Ascending aorta (tissue), 2 donors: ENCODE data around the gene TPK1. TPM values are rescaled to one million over a fixed set of nuclear protein-coding genes. Genes with fewer than 3 reads are reported as not detected.

ENCODE experiments used
- DNase-seq, 2 donors: peaks; one replicate each; pipeline ENCODE4 v3.0.0-alpha.2; 2019; ENCODE audit warnings: low spot score in 2 of 2
- H3K27ac ChIP-seq, 2 donors: fragments of 200-600 bp; sonication (generic); one replicate each; pipeline ENCODE4 v1.5.1; 2016 to 2017; ENCODE audit warnings: mild to moderate bottlenecking in 1 of 2
- H3K27me3 ChIP-seq: fragments of 200-600 bp; sonication (generic); one replicate; pipeline ENCODE4 v1.5.1; 2017
- H3K36me3 ChIP-seq, 2 donors: fragments of 200-600 bp; sonication (generic); one replicate each; pipeline ENCODE4 v1.5.1; 2016
- H3K4me1 ChIP-seq, 2 donors: fragments of 200-600 bp; sonication (generic); one replicate each; pipeline ENCODE4 v1.5.1; 2016 to 2017; ENCODE audit warnings: mild to moderate bottlenecking in 1 of 2
- H3K4me3 ChIP-seq, 2 donors: fragments of 200-600 bp; sonication (generic); one replicate each; pipeline ENCODE4 v1.5.1; 2016 to 2017; ENCODE audit warnings: mild to moderate bottlenecking in 1 of 2
- H3K9me3 ChIP-seq, 2 donors: fragments of 200-600 bp; sonication (generic); one replicate each; pipeline ENCODE4 v1.5.1; 2016
- intact Hi-C: fragments of 100-400 bp; cut with DNase I; formaldehyde crosslinking; loops from one replicate; pipeline ENCODE4 v1.15.1; 2023
- total RNA-seq: library from RNA; depleted of rRNA; stranded (reverse); fragments of >200 nt; gene quantifications from one replicate; pipeline ENCODE4 v1.1.0, GENCODE V29; 2016
- TF ChIP-seq, protein P1 (sequence below), 3 experiments: fragments of 200-600 bp in 2 of 3; fragments of 450-650 bp in 1 of 3; sonication (generic) in 2 of 3; IDR thresholded peaks; one replicate each; pipeline ENCODE4 v1.5.1; 2016 to 2019; ENCODE audit warnings: antibody characterized with exemption in 3 of 3, mild to moderate bottlenecking in 1 of 3, moderate library complexity in 1 of 3

The TPK1 gene
- total RNA-seq, 1 donor from 2014 or later: 3.7 TPM

DNA sequence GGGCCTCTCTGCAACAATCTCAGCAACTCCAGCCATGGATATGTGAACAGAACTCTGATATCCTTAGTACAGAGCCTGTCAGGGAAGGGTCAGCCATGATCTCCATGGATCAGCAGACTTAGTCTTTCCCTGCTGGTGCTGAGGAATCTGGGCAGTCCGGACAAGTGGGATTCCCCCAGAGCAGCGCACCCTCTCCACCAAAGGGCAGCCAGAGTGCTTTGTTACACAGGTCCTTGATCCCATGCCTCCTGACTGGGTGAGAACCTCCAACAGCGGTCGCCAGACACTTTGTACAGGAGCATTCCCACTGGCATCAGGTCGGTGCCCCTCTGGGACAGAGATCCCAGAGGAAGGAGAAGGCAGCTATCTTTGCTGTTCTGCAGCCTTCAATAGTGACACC, 38.9 kb downstream of the TPK1 start:
- H3K27me3 ChIP-seq: no peaks in the 10 kb centered on the region
- peaks cover 0 to 3% of the 10 kb centered on the region in 2 donors for H3K4me1 ChIP-seq
- no peaks in the 10 kb centered on the region for H3K36me3 ChIP-seq
- H3K4me3 ChIP-seq: no peak overlapping the region
- intact Hi-C loops: loop anchor here (5.0 kb wide), 1 partner anchor 55 kb away; no protein-coding TSS in a partner anchor
- H3K9me3 ChIP-seq: no peaks in the 10 kb centered on the region
- TF ChIP-seq, protein P1, sequence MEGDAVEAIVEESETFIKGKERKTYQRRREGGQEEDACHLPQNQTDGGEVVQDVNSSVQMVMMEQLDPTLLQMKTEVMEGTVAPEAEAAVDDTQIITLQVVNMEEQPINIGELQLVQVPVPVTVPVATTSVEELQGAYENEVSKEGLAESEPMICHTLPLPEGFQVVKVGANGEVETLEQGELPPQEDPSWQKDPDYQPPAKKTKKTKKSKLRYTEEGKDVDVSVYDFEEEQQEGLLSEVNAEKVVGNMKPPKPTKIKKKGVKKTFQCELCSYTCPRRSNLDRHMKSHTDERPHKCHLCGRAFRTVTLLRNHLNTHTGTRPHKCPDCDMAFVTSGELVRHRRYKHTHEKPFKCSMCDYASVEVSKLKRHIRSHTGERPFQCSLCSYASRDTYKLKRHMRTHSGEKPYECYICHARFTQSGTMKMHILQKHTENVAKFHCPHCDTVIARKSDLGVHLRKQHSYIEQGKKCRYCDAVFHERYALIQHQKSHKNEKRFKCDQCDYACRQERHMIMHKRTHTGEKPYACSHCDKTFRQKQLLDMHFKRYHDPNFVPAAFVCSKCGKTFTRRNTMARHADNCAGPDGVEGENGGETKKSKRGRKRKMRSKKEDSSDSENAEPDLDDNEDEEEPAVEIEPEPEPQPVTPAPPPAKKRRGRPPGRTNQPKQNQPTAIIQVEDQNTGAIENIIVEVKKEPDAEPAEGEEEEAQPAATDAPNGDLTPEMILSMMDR (IDR thresholded peaks at IDR 0.05): no peak
- H3K27ac ChIP-seq: no peak overlapping the region
- no peak for DNase-seq

DNA sequence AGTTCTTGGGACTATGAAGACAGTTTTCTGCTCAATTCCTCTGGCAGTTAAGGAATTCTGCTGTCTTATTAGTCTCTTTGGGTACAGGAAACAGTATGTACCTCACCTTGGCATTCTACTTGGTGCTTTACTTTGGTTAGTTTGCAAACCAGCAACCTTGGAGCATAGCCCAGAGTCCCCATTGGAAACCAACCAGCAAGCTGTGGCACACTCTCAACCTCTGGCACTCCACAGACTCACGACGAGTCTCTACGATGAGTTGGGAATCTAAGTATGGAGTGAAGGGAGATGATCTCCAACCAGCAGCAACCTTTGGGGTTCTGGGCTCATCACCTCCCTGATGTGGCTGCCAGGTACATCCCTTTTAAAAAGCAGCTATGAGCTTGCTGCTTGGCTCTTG, 43.8 kb downstream of the TPK1 start:
- TF ChIP-seq, protein P1 (IDR thresholded peaks at IDR 0.05): no peak
- intact Hi-C loops: no loop called here
- H3K4me3 ChIP-seq: no peak overlapping the region
- no peak overlapping the region for H3K27ac ChIP-seq
- H3K4me1 ChIP-seq: peaks cover 0 to 3% of the 10 kb centered on the region in 2 donors
- no peaks in the 10 kb centered on the region for H3K9me3 ChIP-seq
- H3K36me3 ChIP-seq: no peaks in the 10 kb centered on the region
- no peaks in the 10 kb centered on the region for H3K27me3 ChIP-seq
- DNase-seq: no peak

DNA sequence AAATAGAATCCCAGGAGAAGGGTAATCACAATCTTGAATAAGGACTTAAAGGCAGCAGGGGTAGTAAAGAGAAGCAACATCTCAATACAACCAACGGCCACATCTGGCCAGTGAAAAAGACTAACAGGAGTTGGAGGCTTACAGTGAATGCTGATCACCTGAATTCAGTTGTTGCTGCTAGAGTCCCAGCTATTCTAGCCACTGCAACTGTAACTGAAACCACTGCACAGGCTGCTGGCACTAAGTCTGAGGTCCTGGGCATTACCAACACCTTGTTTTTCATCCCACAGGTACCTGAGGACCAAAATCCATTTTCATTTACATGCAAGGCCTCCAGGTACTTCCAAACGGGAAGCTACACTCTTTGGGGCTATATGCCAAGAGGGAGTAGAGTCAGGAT, 44.4 kb downstream of the TPK1 start:
- Histone ChIP-seq H3K36me3 (no peaks in the 10 kb centered on the region), H3K27ac (no peak overlapping the region), H3K9me3 (no peaks in the 10 kb centered on the region), H3K27me3 (no peaks in the 10 kb centered on the region), H3K4me3 (no peak overlapping the region), H3K4me1 (peaks cover 0 to 3% of the 10 kb centered on the region in 2 donors)
- no peak for DNase-seq
- intact Hi-C loops: no loop called here
- TF ChIP-seq, protein P1 (IDR thresholded peaks at IDR 0.05): no peak

DNA sequence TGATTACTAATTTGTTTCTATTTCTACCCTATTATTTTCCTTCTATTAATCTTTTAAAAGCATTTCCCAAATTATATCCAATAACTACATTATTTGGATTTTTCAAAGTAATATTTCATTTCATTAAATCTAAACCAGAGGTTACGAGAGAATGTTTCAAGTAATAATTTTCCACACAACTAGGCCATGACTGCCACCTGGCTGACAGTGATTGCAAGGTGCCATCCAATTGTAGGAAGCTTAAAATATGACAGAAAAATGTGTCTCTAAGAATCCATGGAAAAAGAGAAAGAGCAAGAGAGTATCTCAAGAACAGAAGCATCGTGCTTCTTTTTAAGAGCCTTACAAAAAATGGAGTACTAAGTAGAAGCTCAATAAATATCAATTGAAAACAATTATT, 48.7 kb downstream of the TPK1 start:
- intact Hi-C loops: loop anchor here (5.0 kb wide), 2 partner anchors 55 to 115 kb away; no protein-coding TSS in a partner anchor
- no peak for DNase-seq
- TF ChIP-seq, protein P1 (IDR thresholded peaks at IDR 0.05): peak in 2 of 3 experiments; percentile 23 to 43
- Histone ChIP-seq H3K27me3 (no peaks in the 10 kb centered on the region), H3K27ac (no peak overlapping the region), H3K4me1 (peaks cover 0 to 15% of the 10 kb centered on the region in 2 donors), H3K36me3 (no peaks in the 10 kb centered on the region), H3K4me3 (no peak overlapping the region), H3K9me3 (no peaks in the 10 kb centered on the region)

DNA sequence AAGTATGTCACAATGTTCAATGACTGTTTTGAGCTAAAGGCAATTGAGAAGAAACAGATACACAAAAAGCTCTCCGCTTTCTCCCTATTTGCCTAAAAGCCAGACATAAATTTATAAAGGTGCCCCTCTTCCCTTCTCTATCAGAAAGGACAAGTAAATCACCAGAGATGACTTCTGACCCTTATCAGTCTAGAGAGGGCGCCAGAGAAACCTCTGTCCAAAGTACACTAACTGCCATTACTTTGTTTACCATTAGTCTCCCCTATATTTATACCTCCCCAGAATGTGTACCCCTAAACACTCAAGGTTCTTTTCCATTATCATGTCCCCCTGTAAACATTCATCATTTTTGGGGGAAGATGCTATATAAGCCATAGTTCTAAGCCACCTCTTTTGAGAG, 49.3 kb downstream of the TPK1 start:
- TF ChIP-seq, protein P1 (IDR thresholded peaks at IDR 0.05): no peak
- no peaks in the 10 kb centered on the region for H3K9me3 ChIP-seq
- H3K36me3 ChIP-seq: no peaks in the 10 kb centered on the region
- no peak for DNase-seq
- H3K27ac ChIP-seq: no peak overlapping the region
- no peaks in the 10 kb centered on the region for H3K27me3 ChIP-seq
- no peak overlapping the region for H3K4me3 ChIP-seq
- peaks cover 0 to 16% of the 10 kb centered on the region in 2 donors for H3K4me1 ChIP-seq
- intact Hi-C loops: loop anchor here (5.0 kb wide), 2 partner anchors 54 to 114 kb away; no protein-coding TSS in a partner anchor

DNA sequence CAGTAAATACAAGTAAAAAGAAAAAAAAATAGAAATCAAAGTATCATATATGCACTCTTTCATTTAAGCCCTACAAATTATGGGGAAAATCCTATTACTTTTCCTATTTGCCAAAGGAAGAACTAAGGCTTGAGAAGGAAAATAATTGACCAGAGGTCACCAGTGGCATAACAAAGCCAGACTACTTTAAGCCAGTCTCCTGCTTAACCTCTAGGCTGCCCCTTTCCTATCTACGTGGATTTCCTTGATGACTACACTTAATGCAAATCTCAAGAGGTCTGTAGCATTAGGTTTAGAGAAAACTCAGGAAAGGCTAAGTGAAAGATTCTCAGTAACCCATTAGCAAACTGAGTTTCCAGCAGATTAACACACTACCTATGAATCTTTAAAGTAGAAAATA, 49.8 kb downstream of the TPK1 start:
- intact Hi-C loops: loop anchor here (5.0 kb wide), 2 partner anchors 54 to 114 kb away; no protein-coding TSS in a partner anchor

More for the DNA sequence above, 49.8 kb downstream of the TPK1 start:
- Histone ChIP-seq H3K27ac (no peak overlapping the region), H3K9me3 (no peaks in the 10 kb centered on the region), H3K4me1 (peaks cover 0 to 19% of the 10 kb centered on the region in 2 donors), H3K36me3 (no peaks in the 10 kb centered on the region), H3K4me3 (no peak overlapping the region), H3K27me3 (no peaks in the 10 kb centered on the region)
- TF ChIP-seq, protein P1 (IDR thresholded peaks at IDR 0.05): no peak
- DNase-seq: no peak
